ENCODE data around the gene PRMT1. TPM values are rescaled to one million over a fixed set of nuclear protein-coding genes. Genes with fewer than 3 reads are reported as not detected.

The PRMT1 gene
- total and polyA plus RNA-seq, 2 of the 13 experiments (the other 11 are each of a cell fraction or from before 2014, with no cell fraction given) = 324 to 374 TPM

DNA sequence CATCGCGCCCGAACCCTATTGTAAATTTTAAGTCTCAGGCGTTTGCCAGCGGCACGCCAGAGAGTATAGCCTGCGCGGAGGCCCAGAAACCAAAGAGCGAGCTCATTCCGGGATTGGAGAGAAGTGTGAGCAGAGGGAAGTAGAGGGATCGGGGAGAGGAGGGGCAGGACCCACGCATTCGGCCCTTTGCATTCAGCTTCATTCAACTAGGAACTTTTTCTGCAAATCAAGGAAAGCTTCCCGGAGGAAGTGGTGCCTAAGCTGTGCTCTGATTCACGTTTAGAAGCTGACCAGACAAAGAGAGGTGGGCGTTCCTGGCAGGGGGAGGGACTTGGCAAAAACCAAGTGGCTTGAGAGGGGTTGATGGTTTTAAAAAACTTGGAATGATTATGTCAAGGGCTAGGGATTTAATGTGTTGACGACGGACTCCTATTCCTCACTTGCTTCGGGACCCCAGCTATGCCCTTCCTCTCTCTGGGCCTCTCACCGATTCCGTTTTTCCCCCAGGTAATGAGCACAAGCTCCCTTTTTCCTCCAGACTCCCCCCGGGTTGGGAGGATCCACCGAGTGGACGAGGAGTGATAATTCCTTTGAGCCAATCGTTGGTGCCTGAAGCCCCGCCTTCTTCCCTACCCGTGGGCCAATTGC is 811 bp upstream of the PRMT1 start (continued):
- peak; percentile 100 for TF ChIP-seq ZFP36 (IDR thresholded peaks at IDR 0.05; ENCODE audit: borderline replicate concordance, low read depth, low read length, partially characterized antibody)
- TF ChIP-seq, protein P1, sequence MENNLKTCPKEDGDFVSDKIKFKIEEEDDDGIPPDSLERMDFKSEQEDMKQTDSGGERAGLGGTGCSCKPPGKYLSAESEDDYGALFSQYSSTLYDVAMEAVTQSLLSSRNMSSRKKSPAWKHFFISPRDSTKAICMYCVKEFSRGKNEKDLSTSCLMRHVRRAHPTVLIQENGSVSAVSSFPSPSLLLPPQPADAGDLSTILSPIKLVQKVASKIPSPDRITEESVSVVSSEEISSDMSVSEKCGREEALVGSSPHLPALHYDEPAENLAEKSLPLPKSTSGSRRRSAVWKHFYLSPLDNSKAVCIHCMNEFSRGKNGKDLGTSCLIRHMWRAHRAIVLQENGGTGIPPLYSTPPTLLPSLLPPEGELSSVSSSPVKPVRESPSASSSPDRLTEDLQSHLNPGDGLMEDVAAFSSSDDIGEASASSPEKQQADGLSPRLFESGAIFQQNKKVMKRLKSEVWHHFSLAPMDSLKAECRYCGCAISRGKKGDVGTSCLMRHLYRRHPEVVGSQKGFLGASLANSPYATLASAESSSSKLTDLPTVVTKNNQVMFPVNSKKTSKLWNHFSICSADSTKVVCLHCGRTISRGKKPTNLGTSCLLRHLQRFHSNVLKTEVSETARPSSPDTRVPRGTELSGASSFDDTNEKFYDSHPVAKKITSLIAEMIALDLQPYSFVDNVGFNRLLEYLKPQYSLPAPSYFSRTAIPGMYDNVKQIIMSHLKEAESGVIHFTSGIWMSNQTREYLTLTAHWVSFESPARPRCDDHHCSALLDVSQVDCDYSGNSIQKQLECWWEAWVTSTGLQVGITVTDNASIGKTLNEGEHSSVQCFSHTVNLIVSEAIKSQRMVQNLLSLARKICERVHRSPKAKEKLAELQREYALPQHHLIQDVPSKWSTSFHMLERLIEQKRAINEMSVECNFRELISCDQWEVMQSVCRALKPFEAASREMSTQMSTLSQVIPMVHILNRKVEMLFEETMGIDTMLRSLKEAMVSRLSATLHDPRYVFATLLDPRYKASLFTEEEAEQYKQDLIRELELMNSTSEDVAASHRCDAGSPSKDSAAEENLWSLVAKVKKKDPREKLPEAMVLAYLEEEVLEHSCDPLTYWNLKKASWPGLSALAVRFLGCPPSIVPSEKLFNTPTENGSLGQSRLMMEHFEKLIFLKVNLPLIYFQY (CRISPR knock-in tag; IDR thresholded peaks at IDR 0.05; ENCODE audit: borderline replicate concordance) = no peak
- no peak; the same call in 1 of the 2 replicates for TF ChIP-seq CBX5 (CRISPR knock-in tag; IDR thresholded peaks at IDR 0.05; ENCODE audit: borderline replicate concordance)
- TF ChIP-seq RFXAP (CRISPR knock-in tag; IDR thresholded peaks at IDR 0.05; ENCODE audit: borderline replicate concordance) = no peak; the same call in 1 of the 2 replicates
- TF ChIP-seq ZNF557 (CRISPR knock-in tag; IDR thresholded peaks at IDR 0.05) = no peak
- TF ChIP-seq, protein P2, sequence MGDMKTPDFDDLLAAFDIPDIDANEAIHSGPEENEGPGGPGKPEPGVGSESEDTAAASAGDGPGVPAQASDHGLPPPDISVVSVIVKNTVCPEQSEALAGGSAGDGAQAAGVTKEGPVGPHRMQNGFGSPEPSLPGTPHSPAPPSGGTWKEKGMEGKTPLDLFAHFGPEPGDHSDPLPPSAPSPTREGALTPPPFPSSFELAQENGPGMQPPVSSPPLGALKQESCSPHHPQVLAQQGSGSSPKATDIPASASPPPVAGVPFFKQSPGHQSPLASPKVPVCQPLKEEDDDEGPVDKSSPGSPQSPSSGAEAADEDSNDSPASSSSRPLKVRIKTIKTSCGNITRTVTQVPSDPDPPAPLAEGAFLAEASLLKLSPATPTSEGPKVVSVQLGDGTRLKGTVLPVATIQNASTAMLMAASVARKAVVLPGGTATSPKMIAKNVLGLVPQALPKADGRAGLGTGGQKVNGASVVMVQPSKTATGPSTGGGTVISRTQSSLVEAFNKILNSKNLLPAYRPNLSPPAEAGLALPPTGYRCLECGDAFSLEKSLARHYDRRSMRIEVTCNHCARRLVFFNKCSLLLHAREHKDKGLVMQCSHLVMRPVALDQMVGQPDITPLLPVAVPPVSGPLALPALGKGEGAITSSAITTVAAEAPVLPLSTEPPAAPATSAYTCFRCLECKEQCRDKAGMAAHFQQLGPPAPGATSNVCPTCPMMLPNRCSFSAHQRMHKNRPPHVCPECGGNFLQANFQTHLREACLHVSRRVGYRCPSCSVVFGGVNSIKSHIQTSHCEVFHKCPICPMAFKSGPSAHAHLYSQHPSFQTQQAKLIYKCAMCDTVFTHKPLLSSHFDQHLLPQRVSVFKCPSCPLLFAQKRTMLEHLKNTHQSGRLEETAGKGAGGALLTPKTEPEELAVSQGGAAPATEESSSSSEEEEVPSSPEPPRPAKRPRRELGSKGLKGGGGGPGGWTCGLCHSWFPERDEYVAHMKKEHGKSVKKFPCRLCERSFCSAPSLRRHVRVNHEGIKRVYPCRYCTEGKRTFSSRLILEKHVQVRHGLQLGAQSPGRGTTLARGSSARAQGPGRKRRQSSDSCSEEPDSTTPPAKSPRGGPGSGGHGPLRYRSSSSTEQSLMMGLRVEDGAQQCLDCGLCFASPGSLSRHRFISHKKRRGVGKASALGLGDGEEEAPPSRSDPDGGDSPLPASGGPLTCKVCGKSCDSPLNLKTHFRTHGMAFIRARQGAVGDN (CRISPR knock-in tag; IDR thresholded peaks at IDR 0.05) = peak; percentile 42; the same call in 1 of the 2 replicates
- TF ChIP-seq POLR2A (IDR thresholded peaks at IDR 0.05; ENCODE audit: insufficient read depth in 1 of 2, low read depth in 2 of 2, low read length in 2 of 2) = peak; percentile 71 to 77
- TF ChIP-seq ZNF121 (CRISPR knock-in tag; IDR thresholded peaks at IDR 0.05) = no peak
- TF ChIP-seq SP2 (CRISPR knock-in tag; IDR thresholded peaks at IDR 0.05) = no peak
- TF ChIP-seq, protein P3, sequence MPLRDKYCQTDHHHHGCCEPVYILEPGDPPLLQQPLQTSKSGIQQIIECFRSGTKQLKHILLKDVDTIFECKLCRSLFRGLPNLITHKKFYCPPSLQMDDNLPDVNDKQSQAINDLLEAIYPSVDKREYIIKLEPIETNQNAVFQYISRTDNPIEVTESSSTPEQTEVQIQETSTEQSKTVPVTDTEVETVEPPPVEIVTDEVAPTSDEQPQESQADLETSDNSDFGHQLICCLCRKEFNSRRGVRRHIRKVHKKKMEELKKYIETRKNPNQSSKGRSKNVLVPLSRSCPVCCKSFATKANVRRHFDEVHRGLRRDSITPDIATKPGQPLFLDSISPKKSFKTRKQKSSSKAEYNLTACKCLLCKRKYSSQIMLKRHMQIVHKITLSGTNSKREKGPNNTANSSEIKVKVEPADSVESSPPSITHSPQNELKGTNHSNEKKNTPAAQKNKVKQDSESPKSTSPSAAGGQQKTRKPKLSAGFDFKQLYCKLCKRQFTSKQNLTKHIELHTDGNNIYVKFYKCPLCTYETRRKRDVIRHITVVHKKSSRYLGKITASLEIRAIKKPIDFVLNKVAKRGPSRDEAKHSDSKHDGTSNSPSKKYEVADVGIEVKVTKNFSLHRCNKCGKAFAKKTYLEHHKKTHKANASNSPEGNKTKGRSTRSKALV (CRISPR knock-in tag; IDR thresholded peaks at IDR 0.05) = no peak; the same call in 1 of the 2 replicates
- peak; percentile 78 for TF ChIP-seq GFI1 (CRISPR knock-in tag; IDR thresholded peaks at IDR 0.05; ENCODE audit: borderline replicate concordance)
- TF ChIP-seq FOSL1 (CRISPR knock-in tag; IDR thresholded peaks at IDR 0.05; ENCODE audit: borderline replicate concordance) = no peak
- TF ChIP-seq JARID2 (CRISPR knock-in tag; IDR thresholded peaks at IDR 0.05; ENCODE audit: insufficient replicate concordance) = no peak
- peak; percentile 99 for TF ChIP-seq FOXK2 (IDR thresholded peaks at IDR 0.05)
- TF ChIP-seq, protein P4, sequence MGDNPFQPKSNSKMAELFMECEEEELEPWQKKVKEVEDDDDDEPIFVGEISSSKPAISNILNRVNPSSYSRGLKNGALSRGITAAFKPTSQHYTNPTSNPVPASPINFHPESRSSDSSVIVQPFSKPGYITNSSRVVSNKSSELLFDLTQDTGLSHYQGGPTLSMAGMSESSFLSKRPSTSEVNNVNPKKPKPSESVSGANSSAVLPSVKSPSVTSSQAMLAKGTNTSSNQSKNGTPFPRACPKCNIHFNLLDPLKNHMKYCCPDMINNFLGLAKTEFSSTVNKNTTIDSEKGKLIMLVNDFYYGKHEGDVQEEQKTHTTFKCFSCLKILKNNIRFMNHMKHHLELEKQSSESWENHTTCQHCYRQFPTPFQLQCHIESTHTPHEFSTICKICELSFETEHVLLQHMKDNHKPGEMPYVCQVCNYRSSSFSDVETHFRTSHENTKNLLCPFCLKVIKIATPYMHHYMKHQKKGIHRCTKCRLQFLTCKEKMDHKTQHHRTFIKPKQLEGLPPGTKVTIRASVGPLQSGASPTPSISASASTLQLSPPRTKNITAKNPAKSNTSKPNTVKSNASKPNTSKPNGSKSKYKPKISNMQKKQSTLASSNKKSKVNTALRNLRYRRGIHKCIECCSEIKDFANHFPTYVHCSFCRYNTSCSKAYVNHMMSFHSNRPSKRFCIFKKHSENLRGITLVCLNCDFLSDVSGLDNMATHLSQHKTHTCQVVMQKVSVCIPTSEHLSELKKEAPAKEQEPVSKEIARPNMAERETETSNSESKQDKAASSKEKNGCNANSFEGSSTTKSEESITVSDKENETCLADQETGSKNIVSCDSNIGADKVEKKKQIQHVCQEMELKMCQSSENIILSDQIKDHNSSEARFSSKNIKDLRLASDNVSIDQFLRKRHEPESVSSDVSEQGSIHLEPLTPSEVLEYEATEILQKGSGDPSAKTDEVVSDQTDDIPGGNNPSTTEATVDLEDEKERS (CRISPR knock-in tag; IDR thresholded peaks at IDR 0.05) = 0 out of 2 replicates have a peak, but pooled peaks have one; percentile 61
- peak; percentile 69; the same call in 1 of the 2 replicates for TF ChIP-seq NFATC3 (CRISPR knock-in tag; IDR thresholded peaks at IDR 0.05)

All from HepG2 (cell line).